GM19025 (cell line): Measurements from ENCODE around the gene TXNRD1.

Source experiments
- ATAC-seq: cut with Tn5 transposase; IDR thresholded peaks from one replicate; pipeline ENCODE4 v1.9.1; 2021; ENCODE audit warnings: mild to moderate bottlenecking, low read depth, moderate library complexity; ENCODE audit not compliant: unreplicated experiment

The TXNRD1 gene

GRCh38 chr12:104344682-104345081, 129.1 kb downstream of the TXNRD1 start:
- no peak for ATAC-seq

GRCh38 chr12:104345234-104346066, 129.9 kb downstream of the TXNRD1 start:
- no peak for ATAC-seq

GRCh38 chr12:104347374-104348075, 131.9 kb downstream of the TXNRD1 start:
- ATAC-seq = no peak

- no peak for ATAC-seq
These were observed 132.9 kb downstream of the TXNRD1 start for GRCh38 chr12:104348283-104348993.

- ATAC-seq = no peak
These were observed 133.5 kb downstream of the TXNRD1 start for GRCh38 chr12:104348994-104349494.

GRCh38 chr12:104350211-104351056, 134.9 kb downstream of the TXNRD1 start:
- no peak for ATAC-seq

- ATAC-seq = no peak
These were observed 135.7 kb downstream of the TXNRD1 start for GRCh38 chr12:104351057-104351983.

- ATAC-seq = no peak
These were observed 136.6 kb downstream of the TXNRD1 start for GRCh38 chr12:104352106-104352713.

GRCh38 chr12:104353012-104353981, 137.7 kb downstream of the TXNRD1 start:
- no peak for ATAC-seq

- no peak for ATAC-seq
These were observed 138.7 kb downstream of the TXNRD1 start for GRCh38 chr12:104354167-104354867.

- no peak for ATAC-seq
These were observed 139.4 kb downstream of the TXNRD1 start for GRCh38 chr12:104354868-104355570.

GRCh38 chr12:104355630-104356029, 140.1 kb downstream of the TXNRD1 start:
- no peak for ATAC-seq

GRCh38 chr12:104356231-104357115, 140.9 kb downstream of the TXNRD1 start:
- ATAC-seq = no peak

GRCh38 chr12:104357421-104357952, 141.9 kb downstream of the TXNRD1 start:
- ATAC-seq = no peak
